Vagina (tissue), 2 donors: Measurements from ENCODE around the gene YWHAE. TPM values are rescaled to one million over a fixed set of nuclear protein-coding genes. Genes with fewer than 3 reads are reported as not detected.

Experiments
- DNase-seq, 2 donors: peaks; one replicate each; pipeline ENCODE4 v3.0.0-alpha.2; 2017; ENCODE audit errors: extremely low spot score in 2 of 2
- H3K27ac ChIP-seq: fragments of 200-600 bp; sonication (generic); one replicate; pipeline ENCODE4 v1.5.1; 2019
- H3K27me3 ChIP-seq: fragments of 200-600 bp; sonication (generic); one replicate; pipeline ENCODE4 v1.5.1; 2019
- H3K36me3 ChIP-seq, 2 donors: fragments of 200-600 bp; sonication (generic); one replicate each; pipeline ENCODE4 v1.5.1; 2017 to 2019
- H3K4me1 ChIP-seq: fragments of 200-600 bp; sonication (generic); one replicate; pipeline ENCODE4 v1.5.1; 2019
- H3K4me3 ChIP-seq, 2 donors: fragments of 200-600 bp; sonication (generic); 1 replicate in 1 of 2; 2 replicates in 1 of 2; pipeline ENCODE4 v1.5.1; 2016 to 2019
- H3K9me3 ChIP-seq: fragments of 200-600 bp; sonication (generic); one replicate; pipeline ENCODE4 v1.5.1; 2019
- POLR2A ChIP-seq, 2 donors: fragments of 450-650 bp; IDR thresholded peaks; one replicate each; pipeline ENCODE4 v1.6.1; 2017; ENCODE audit warnings: antibody characterized with exemption in 2 of 2, mild to moderate bottlenecking in 2 of 2, moderate library complexity in 2 of 2
- POLR2AphosphoS5 ChIP-seq, 2 donors: sonication (generic); formaldehyde crosslinking; IDR thresholded peaks; one replicate each; pipeline ENCODE4 v1.9.0; 2017; ENCODE audit warnings: antibody characterized with exemption in 2 of 2, mild to moderate bottlenecking in 2 of 2, low read depth in 1 of 2; ENCODE audit not compliant: insufficient read depth in 1 of 2
- intact Hi-C: fragments of 100-400 bp; cut with DNase I; formaldehyde crosslinking; loops from one replicate; pipeline ENCODE4 v1.15.1; 2023
- total RNA-seq: library from RNA; depleted of rRNA; stranded (reverse); fragments of >200 nt; gene quantifications from one replicate; pipeline ENCODE4 v1.2.3, GENCODE V29; 2016
- TF ChIP-seq, protein P1 (sequence below), 3 experiments: fragments of 450-650 bp in 2 of 3; fragments of 200-600 bp in 1 of 3; sonication (generic) in 1 of 3; IDR thresholded peaks; one replicate each; pipeline ENCODE4 v1.5.1; 2017 to 2019; ENCODE audit warnings: antibody characterized with exemption in 3 of 3, mild to moderate bottlenecking in 2 of 3, moderate library complexity in 2 of 3

Gene YWHAE
- total RNA-seq, 1 donor from 2014 or later = 487 TPM

DNA sequence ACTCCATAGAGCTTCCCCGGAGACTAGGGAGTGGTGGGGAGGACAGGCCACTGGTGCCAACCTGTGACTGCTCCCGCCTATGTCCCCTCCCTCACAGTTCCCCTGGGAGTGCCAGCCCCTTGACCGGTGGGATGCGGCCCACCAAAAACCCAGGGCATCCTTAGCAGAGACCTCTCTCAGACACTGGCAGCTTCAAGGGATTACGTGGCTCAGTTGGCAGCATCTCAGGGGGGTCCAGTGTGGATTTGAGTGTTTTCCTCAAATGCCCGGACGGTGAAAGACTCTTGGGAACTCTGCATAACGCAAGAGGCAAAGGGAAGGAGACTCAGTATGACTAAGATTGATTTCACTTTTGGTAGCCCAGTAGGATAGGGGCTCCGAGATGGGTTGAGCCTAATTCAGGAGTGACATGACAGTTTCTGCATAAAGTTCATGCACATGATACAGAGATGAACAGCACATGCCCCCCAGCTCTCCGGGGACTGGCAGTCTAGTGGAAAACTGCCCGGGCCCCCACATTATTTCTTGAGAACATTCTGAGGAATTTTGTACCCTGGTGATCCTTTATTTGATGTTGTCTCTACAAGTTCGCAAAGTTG, 70.2 kb downstream of the YWHAE start:
- no peaks in the 10 kb centered on the region for H3K27me3 ChIP-seq
- DNase-seq = no peak
- H3K4me3 ChIP-seq = no peak overlapping the region
- H3K27ac ChIP-seq = no peak overlapping the region
- H3K36me3 ChIP-seq = no peaks in the 10 kb centered on the region
- no peaks in the 10 kb centered on the region for H3K9me3 ChIP-seq
- H3K4me1 ChIP-seq = peaks cover 10% of the 10 kb centered on the region
- no peak for TF ChIP-seq POLR2AphosphoS5 (IDR thresholded peaks at IDR 0.05; ENCODE audit: insufficient read depth in 1 of 2, low read depth in 1 of 2)
- intact Hi-C loops = loop anchor here (5.0 kb wide), 2 partner anchors 58 to 73 kb away; partner anchors contain the start of gene BHLHA9

- Histone ChIP-seq H3K27me3 (no peaks in the 10 kb centered on the region), H3K27ac (no peak overlapping the region), H3K4me1 (peaks cover 10% of the 10 kb centered on the region), H3K9me3 (no peaks in the 10 kb centered on the region), H3K36me3 (no peaks in the 10 kb centered on the region), H3K4me3 (no peak overlapping the region)
- intact Hi-C loops = no loop called here
- DNase-seq = no peak
- TF ChIP-seq POLR2AphosphoS5 (IDR thresholded peaks at IDR 0.05; ENCODE audit: insufficient read depth in 1 of 2, low read depth in 1 of 2) = no peak
- TF ChIP-seq, protein P1, sequence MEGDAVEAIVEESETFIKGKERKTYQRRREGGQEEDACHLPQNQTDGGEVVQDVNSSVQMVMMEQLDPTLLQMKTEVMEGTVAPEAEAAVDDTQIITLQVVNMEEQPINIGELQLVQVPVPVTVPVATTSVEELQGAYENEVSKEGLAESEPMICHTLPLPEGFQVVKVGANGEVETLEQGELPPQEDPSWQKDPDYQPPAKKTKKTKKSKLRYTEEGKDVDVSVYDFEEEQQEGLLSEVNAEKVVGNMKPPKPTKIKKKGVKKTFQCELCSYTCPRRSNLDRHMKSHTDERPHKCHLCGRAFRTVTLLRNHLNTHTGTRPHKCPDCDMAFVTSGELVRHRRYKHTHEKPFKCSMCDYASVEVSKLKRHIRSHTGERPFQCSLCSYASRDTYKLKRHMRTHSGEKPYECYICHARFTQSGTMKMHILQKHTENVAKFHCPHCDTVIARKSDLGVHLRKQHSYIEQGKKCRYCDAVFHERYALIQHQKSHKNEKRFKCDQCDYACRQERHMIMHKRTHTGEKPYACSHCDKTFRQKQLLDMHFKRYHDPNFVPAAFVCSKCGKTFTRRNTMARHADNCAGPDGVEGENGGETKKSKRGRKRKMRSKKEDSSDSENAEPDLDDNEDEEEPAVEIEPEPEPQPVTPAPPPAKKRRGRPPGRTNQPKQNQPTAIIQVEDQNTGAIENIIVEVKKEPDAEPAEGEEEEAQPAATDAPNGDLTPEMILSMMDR (IDR thresholded peaks at IDR 0.05) = no peak
- no peak for TF ChIP-seq POLR2A (IDR thresholded peaks at IDR 0.05)
Observed at GRCh38 chr17:1328437-1328836, 71.6 kb downstream of the YWHAE start.

DNA sequence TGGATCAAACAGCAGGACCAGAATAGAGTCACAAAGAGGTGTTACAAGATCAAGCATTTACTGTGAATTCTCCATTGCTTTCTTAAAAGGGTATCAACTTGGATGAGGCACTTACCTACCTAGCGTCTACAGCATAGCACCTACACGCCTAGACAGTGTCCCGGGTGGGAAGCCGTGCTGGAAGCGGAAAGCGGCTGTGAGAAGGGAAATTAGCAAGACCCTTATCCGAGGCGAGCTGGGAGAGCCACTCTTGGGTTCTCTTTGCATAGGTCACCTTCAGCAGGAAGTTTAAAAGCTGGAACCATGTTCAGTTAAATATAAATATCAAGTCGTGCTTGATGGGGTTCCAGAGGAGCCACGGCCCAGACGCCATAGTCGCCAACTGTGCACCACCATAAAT, 74.3 kb downstream of the YWHAE start:
- intact Hi-C loops = no loop called here
- no peak for TF ChIP-seq POLR2A (IDR thresholded peaks at IDR 0.05)
- TF ChIP-seq, protein P1 (IDR thresholded peaks at IDR 0.05) = no peak
- no peak for TF ChIP-seq POLR2AphosphoS5 (IDR thresholded peaks at IDR 0.05; ENCODE audit: insufficient read depth in 1 of 2, low read depth in 1 of 2)
- no peak for DNase-seq
- Histone ChIP-seq H3K9me3 (no peaks in the 10 kb centered on the region), H3K4me3 (no peak overlapping the region), H3K4me1 (no peaks in the 10 kb centered on the region), H3K27me3 (no peaks in the 10 kb centered on the region), H3K36me3 (no peaks in the 10 kb centered on the region), H3K27ac (no peak overlapping the region)

DNA sequence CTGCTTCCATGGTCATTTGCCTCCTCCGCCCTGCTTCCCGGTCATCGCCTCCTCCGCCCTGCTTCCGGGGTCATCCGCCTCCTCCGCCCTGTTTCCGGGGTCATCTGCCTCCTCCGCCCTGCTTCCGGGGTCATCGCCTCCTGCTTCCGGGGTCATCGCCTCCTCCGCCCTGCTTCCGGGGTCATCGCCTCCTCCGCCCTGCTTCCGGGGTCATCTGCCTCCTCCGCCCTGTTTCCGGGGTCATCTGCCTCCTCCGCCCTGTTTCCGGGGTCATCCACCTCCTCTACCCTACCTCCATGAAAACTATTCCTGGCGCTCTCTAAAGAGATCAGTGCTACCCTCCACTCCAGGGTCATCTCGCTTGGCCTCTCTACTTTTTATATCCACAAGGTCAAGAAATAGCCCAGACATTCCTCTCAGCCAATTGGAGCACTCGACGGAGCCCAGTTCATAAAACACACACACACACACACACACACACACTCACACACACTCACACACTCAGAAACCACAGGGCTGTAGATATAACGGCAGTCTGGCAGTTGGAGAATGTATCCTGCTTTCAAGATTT, 75.7 kb downstream of the YWHAE start:
- Histone ChIP-seq H3K36me3 (no peaks in the 10 kb centered on the region), H3K4me3 (no peak overlapping the region), H3K4me1 (no peaks in the 10 kb centered on the region), H3K9me3 (no peaks in the 10 kb centered on the region), H3K27ac (no peak overlapping the region), H3K27me3 (no peaks in the 10 kb centered on the region)
- DNase-seq = no peak
- TF ChIP-seq POLR2A (IDR thresholded peaks at IDR 0.05) (no peak), POLR2AphosphoS5 (IDR thresholded peaks at IDR 0.05; ENCODE audit: insufficient read depth in 1 of 2, low read depth in 1 of 2) (no peak)
- TF ChIP-seq, protein P1 (IDR thresholded peaks at IDR 0.05) = no peak
- intact Hi-C loops = no loop called here

- Histone ChIP-seq H3K9me3 (no peaks in the 10 kb centered on the region), H3K36me3 (no peaks in the 10 kb centered on the region), H3K4me3 (no peak overlapping the region), H3K27ac (no peak overlapping the region), H3K27me3 (no peaks in the 10 kb centered on the region), H3K4me1 (no peaks in the 10 kb centered on the region)
- intact Hi-C loops = no loop called here
- DNase-seq = no peak
- TF ChIP-seq POLR2AphosphoS5 (IDR thresholded peaks at IDR 0.05; ENCODE audit: insufficient read depth in 1 of 2, low read depth in 1 of 2) = no peak
- TF ChIP-seq POLR2A (IDR thresholded peaks at IDR 0.05) = no peak
- TF ChIP-seq, protein P1 (IDR thresholded peaks at IDR 0.05) = no peak
Observed at GRCh38 chr17:1323336-1323735, 76.7 kb downstream of the YWHAE start.
